ENCODE results near the gene AGL.

DNA sequence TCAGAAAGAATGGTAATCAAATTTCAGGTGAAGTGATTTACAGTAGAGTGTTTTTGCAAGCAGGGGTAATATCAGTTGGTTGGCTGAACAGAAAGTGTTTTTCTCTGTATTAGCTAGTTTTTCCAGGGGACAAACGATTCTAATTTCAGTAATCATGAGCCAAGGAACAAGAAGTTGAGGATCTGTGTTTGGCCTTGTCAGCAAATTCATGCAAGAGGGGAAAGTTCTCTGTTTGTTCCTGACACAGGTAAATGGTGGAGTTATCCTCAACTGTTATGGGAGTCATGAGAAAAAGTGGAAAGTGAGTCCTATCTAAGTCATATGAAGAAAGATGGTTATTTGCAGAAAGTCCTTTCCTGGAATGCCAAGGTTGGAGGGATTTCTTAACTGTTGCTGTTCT, 95.0 kb downstream of the AGL start:
- TF ChIP-seq POLR2A (IDR thresholded peaks at IDR 0.05) (no peak), CTCF (IDR thresholded peaks at IDR 0.05) (no peak), POLR2AphosphoS5 (IDR thresholded peaks at IDR 0.05) (no peak)
